HEK293 (cell line): ENCODE data around the gene CD74.

ENCODE experiments used
- ZNF555 ChIP-seq: fragments of 450-650 bp; formaldehyde crosslinking; conservative IDR thresholded peaks from 2 replicates; pipeline ENCODE4 v1.5.1; 2017; ENCODE audit warnings: missing biosample characterization, mild to moderate bottlenecking, missing genetic modification characterization, inconsistent platforms
- TF ChIP-seq, protein P1 (sequence below): fragments of 450-650 bp; formaldehyde crosslinking; IDR thresholded peaks from 2 replicates; pipeline ENCODE4 v1.5.1; 2016; ENCODE audit warnings: missing biosample characterization, missing genetic modification characterization

DNA sequence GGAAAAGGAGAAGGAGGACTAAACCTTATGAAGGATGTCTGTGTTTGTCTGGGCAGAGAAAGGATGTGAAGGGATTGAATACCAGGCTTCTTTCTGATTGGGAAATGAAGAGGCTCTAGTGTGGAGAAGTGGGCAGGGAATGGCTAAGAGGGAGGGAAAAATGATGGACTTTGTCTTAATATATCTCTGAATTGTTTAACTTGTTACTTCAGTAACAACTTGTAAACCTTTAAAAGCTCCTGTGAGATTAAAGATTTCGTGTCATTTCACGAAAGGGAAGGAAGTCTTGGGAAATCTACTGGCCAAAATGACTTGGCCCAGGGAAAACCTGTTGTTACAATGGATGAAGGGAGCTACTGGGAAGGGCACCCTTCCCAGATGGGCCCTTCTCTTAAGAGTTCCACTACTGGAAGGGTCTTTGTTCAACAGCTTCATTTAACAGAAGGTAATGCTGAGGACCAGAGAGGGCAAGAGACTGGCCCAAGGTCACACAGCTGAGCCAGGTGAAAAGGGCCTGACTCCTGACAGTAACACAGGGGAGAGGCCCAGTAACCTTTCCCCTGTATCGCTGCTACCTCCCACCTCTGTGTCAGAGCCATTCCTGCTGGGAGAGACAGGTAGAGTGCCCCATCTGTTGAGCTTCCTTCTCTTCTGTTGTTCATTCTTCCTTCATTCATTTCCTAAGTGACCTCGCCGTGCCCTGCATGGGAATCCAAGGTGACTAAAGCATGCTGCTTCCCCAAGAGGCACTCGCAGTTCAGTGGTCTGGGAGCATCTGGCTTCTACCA, 60.3 kb downstream of the CD74 start:
- TF ChIP-seq, protein P1, sequence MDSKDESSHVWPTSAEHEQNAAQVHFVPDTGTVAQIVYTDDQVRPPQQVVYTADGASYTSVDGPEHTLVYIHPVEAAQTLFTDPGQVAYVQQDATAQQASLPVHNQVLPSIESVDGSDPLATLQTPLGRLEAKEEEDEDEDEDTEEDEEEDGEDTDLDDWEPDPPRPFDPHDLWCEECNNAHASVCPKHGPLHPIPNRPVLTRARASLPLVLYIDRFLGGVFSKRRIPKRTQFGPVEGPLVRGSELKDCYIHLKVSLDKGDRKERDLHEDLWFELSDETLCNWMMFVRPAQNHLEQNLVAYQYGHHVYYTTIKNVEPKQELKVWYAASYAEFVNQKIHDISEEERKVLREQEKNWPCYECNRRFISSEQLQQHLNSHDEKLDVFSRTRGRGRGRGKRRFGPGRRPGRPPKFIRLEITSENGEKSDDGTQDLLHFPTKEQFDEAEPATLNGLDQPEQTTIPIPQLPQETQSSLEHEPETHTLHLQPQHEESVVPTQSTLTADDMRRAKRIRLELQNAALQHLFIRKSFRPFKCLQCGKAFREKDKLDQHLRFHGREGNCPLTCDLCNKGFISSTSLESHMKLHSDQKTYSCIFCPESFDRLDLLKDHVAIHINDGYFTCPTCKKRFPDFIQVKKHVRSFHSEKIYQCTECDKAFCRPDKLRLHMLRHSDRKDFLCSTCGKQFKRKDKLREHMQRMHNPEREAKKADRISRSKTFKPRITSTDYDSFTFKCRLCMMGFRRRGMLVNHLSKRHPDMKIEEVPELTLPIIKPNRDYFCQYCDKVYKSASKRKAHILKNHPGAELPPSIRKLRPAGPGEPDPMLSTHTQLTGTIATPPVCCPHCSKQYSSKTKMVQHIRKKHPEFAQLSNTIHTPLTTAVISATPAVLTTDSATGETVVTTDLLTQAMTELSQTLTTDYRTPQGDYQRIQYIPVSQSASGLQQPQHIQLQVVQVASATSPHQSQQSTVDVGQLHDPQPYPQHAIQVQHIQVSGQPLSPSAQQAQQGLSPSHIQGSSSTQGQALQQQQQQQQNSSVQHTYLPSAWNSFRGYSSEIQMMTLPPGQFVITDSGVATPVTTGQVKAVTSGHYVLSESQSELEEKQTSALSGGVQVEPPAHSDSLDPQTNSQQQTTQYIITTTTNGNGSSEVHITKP (tag by site-specific recombination) = no peak
- no peak for TF ChIP-seq ZNF555 (tag by site-specific recombination)
